COR-L47 (cell line): ENCODE results near the gene CLEC4G.
"Not testable (repeated sequence)": the region's sequence is repeated elsewhere in the genome, so short reads cannot be mapped to it uniquely, and the experiment has no call there.

Experiments used
- DNase-seq: peaks from one replicate; lab custom pipeline; 2025; lab: John Stamatoyannopoulos, UW

CLEC4G gene

DNA sequence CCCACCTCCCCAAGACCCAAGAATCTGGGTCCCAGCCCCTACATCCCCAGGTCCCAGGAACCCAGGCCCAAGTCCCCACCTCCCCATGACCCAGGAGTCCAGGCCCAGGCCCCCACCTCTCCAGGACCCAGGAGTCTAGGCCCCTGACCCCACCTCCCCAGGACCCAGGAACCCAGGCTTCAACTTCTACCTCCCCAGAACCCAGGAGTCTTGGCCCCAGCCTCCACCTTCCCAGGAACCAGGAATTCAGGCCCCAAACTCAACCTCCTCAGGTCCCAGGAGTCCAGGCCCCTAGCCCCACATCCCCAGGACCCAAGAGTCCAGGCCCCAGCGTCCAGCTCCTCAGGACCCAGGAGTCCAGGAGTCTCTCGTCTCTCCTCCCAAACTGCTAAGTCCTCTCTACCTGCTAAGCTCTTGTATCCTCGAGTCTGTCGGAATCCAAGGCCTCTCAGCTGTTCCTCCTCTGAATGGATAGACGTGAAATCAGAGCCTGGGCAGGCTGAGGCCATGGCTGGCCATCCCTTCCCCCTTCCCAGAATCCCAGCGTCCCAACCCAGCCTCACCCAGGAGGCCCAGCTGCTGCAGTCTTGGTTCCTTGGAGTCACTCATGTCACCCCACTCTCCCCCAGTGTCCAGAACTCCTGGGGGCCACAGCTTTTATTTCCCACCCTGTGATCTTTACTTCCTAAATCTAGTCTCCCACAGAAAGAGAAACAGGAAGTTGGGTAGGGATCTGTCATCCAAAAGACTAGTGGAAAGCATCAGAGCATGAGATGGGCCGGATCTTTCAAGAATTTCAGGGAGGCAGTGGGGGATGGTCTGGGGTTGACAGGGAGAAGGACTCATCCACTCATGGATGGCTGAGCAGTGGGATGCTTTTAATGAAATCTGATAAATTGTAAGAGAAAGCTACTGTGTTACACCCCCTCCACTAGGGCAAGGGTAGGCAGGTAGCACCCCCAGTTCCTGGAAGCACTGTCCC lies 15.3 kb upstream of the CLEC4G start, which contains the start of gene CD209:
CD209 (minus strand) TSS at position 632 of the 982 bp plus-strand sequence; CDS start at position 609, 23 bp downstream.
- DNase-seq = no peak

GRCh38 chr19:7746306-7746705 lies 14.4 kb upstream of the CLEC4G start:
- not testable (repeated sequence) for DNase-seq

GRCh38 chr19:7744871-7745650 lies 13.2 kb upstream of the CLEC4G start:
- no peak for DNase-seq

GRCh38 chr19:7744199-7744786 lies 12.4 kb upstream of the CLEC4G start:
- DNase-seq = no peak

GRCh38 chr19:7743425-7743841 lies 11.5 kb upstream of the CLEC4G start:
- no peak for DNase-seq

GRCh38 chr19:7742991-7743390 lies 11.1 kb upstream of the CLEC4G start:
- no peak for DNase-seq

DNA sequence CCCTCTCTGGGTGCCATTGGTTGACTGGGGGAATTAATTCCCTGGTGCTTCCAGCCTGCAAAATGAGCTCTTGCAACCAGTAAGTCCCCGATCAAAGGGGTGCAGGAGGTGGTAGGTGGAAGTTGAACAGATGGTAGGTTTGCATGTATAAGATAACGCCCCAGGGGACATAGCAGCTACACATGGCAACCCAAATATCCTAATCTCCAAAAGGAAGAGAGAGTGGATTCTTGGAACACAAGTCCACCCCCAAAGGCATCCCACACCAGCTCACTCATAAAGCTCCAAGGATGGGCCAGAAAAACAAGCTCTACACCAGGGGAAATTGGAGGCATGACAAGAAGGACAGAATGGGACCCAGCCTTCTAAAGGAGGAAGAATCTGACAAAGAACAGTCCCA lies 10.7 kb upstream of the CLEC4G start:
- DNase-seq = no peak

GRCh38 chr19:7740682-7741054 lies 8.8 kb upstream of the CLEC4G start:
- no peak for DNase-seq

DNA sequence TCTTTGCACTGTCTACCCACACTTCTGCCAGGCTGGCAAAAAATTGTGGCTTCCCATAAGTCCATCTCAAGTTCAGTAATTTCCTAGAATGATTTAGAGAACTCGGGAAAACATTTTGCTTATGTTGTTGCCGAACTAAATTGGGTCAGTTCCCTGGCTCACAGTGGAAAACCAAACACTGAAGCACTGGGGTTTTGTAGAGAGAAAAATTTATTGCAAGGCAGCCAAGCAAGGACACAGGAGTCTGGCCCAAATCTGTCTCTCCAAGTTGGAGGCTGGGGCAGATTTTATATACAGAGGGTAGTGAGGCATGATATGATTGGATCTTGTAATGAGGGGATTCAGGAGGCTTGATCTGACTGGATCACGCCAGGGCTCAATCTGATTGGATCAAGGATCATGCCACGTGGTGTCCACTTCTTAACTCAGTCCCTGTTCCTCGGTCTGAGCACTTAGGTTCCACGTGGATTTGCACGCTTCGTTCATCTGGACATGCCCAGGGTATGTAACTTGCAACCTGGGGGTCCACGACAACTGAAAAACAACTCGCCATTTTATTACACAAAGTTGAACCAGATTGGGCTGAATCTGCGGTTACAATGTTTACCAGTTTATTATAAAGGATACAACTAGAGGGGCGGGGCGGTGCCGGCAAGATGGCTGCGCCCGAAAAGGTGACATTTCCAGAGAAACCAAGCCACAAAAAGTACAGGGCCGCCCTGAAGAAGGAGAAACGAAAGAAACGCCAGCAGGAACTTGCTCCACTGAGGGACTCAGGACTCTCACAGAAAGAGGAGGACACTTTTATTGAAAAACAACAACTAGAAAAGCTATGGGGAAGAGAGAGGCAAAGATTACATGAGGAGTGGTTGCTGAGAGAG lies 8.1 kb upstream of the CLEC4G start:
- no peak for DNase-seq

- DNase-seq = no peak
Measured at GRCh38 chr19:7739211-7739755, 7.4 kb upstream of the CLEC4G start.

GRCh38 chr19:7738023-7738422 lies 6.1 kb upstream of the CLEC4G start:
- DNase-seq = no peak

GRCh38 chr19:7737215-7737614 lies 5.3 kb upstream of the CLEC4G start:
- DNase-seq = no peak

DNA sequence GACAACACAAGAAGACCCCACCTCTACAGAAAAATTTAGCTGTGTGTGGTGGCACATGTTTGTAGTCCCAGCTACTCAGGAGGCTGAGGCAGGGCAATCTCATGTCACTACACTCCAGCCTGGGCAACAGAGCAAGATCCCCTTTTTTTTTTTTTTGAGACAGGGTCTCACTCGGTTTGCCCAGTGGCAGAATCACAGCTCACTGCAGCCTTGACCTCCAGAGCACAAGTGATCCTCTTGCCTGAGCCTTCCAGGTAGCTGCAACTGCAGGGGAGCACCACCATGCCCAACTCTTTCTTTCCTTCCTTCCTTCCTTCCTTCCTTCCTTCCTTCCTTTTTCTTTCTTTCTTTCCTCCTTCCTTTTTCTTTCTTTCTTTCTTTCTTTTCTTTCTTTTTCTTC lies 4.2 kb upstream of the CLEC4G start:
- no peak for DNase-seq

GRCh38 chr19:7734220-7735203 lies 2.6 kb upstream of the CLEC4G start:
- no peak for DNase-seq

DNA sequence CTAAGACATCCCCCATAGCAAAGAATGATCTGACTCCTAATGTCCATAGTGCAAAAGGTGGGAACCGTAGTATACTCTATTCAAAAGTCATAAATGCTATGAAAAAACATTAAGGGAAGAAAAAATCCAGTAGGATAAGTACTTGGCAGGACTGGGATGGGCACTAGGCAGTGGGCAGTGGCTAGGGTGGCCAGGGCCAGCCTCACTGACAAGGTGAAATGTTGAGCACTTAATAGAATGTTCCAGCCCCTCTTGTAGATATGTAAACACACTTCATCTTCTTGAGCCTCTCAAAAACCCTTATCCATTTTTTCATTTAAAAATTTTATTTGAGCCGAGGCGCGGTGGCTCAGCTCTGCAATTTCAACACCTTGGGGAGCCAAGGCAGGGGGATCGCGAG lies 1.5 kb upstream of the CLEC4G start:
- DNase-seq = no peak

DNA sequence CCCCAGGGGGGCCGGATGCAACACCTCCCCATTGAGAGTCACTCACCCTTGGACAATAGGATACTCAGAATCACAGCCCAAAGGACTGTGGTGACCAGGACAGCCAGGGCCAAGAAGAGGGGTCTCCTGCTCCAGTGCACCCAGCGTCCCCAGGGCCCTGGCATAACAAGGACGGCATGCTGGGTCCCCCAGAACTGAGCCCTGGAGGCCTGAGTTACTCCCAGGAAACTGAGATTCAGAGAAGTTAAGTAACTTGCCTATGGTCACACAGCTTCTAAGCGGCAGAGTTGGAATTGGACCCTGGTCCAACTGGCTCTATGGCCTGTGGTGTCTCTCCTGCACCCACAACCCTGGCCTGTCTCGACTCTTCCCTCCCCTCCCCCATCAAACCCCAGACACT lies 295 bp downstream of the CLEC4G start:
- no peak for DNase-seq

DNA sequence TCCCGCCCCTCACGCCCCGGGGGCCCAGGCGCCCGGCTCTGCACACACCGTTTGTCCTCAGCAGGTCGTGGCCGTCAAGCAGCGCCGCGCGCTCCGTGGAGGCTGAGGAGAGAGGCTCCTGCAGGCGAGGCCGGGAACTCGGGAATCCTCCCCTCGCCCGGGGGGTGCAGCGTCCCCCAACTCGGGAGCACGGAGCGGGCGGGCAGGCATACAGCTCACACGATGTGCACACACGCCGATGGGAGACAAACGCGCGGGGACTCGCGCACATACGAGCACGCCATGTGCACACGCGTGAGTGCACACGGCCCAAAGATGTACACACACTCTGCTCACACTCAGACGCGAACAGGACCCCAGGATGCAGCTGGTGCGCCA lies 703 bp downstream of the CLEC4G start:
- no peak for DNase-seq

- DNase-seq = no peak
Measured at GRCh38 chr19:7730286-7731217, 1.4 kb downstream of the CLEC4G start.

- DNase-seq = peak; percentile 13
Measured at GRCh38 chr19:7729831-7730285, 2.1 kb downstream of the CLEC4G start.
